ENCODE data around the gene ZNF746. TPM values are rescaled to one million over a fixed set of nuclear protein-coding genes. Genes with fewer than 3 reads are reported as not detected.

Gene ZNF746
- total and polyA plus RNA-seq, 9 of the 15 experiments (the other 6 are each of a cell fraction or from before 2014, with no cell fraction given) = 1.7 to 31.6 (median 13.3) TPM

- TF ChIP-seq ELF1 (tag; IDR thresholded peaks at IDR 0.05) (no peak), SMARCA5 (IDR thresholded peaks at IDR 0.05) (no peak), HDAC6 (IDR thresholded peaks at IDR 0.05; ENCODE audit: low read depth, low read length) (peak; percentile 92; the same call in 1 of the 2 replicates), ZNF274 (IDR thresholded peaks at IDR 0.05; ENCODE audit: borderline replicate concordance, low read depth, low read length) (no peak), EP400 (IDR thresholded peaks at IDR 0.05) (no peak), JUND (IDR thresholded peaks at IDR 0.05; ENCODE audit: borderline replicate concordance, low read depth, low read length) (0 out of 2 replicates have a peak, but pooled peaks have one; percentile 27), JUND (tag; IDR thresholded peaks at IDR 0.05; ENCODE audit: borderline replicate concordance, low read depth, low read length) (no peak), ZNF212 (CRISPR knock-in tag; IDR thresholded peaks at IDR 0.05) (no peak), ZNF311 (CRISPR knock-in tag; IDR thresholded peaks at IDR 0.05) (no peak), TBL1XR1 (IDR thresholded peaks at IDR 0.05; ENCODE audit: low read length in 2 of 2) (no peak), HNRNPH1 (optimal IDR thresholded peaks at IDR 0.05; ENCODE audit: low read depth, low read length) (no peak), HLTF (IDR thresholded peaks at IDR 0.05) (peak; percentile 99), ZNF696 (CRISPR knock-in tag; conservative IDR thresholded peaks at IDR 0.05) (no peak), KDM4B (IDR thresholded peaks at IDR 0.05; ENCODE audit: borderline replicate concordance in 2 of 2, low read depth in 1 of 2) (no peak), POLR2AphosphoS5 (IDR thresholded peaks at IDR 0.05; ENCODE audit: control insufficient read depth, insufficient read depth, low read depth, low read length) (no peak), PHB (CRISPR knock-in tag; IDR thresholded peaks at IDR 0.05) (no peak), SUPT5H (IDR thresholded peaks at IDR 0.05) (no peak), DIDO1 (tag; IDR thresholded peaks at IDR 0.05; ENCODE audit: low read depth) (no peak), ETV1 (tag; conservative IDR thresholded peaks at IDR 0.05; ENCODE audit: low read depth) (no peak), IRF9 (tag; IDR thresholded peaks at IDR 0.05) (no peak), ETV5 (CRISPR knock-in tag; IDR thresholded peaks at IDR 0.05; ENCODE audit: low read depth) (no peak), SNAPC5 (CRISPR knock-in tag; IDR thresholded peaks at IDR 0.05) (no peak), MYNN (IDR thresholded peaks at IDR 0.05) (peak; percentile 69; the same call in 1 of the 2 replicates), MYNN (CRISPR knock-in tag; IDR thresholded peaks at IDR 0.05) (no peak), BRD9 (IDR thresholded peaks at IDR 0.05; ENCODE audit: low read depth, partially characterized antibody) (no peak), KAT7 (CRISPR knock-in tag; IDR thresholded peaks at IDR 0.05; ENCODE audit: borderline replicate concordance) (no peak), TCF7 (IDR thresholded peaks at IDR 0.05; ENCODE audit: borderline replicate concordance) (no peak), ZEB2 (IDR thresholded peaks at IDR 0.05) (peak; percentile 86), ZNF184 (CRISPR knock-in tag; IDR thresholded peaks at IDR 0.05) (no peak), ZNF23 (CRISPR knock-in tag; IDR thresholded peaks at IDR 0.05) (no peak), USF2 (CRISPR knock-in tag; IDR thresholded peaks at IDR 0.05) (no peak), SMAD4 (CRISPR knock-in tag; conservative IDR thresholded peaks at IDR 0.05) (no peak), CBX5 (IDR thresholded peaks at IDR 0.05; ENCODE audit: borderline replicate concordance, low read depth) (peak; percentile 100)
These were observed 31.6 kb upstream of the ZNF746 start (continued) for GRCh38 chr7:149529136-149529718.

Data from K562 (cell line).